Measurements from ENCODE around the gene TMEM245.

- TF ChIP-seq CTCF (IDR thresholded peaks at IDR 0.05) (no peak), POLR2A (IDR thresholded peaks at IDR 0.05) (no peak)
Observed at GRCh38 chr9:109052416-109052815, 67.3 kb downstream of the TMEM245 start.
